Memory B cell (primary cell): ENCODE measurements around the gene SMTNL1.
"Not testable (repeated sequence)": the region's sequence is repeated elsewhere in the genome, so short reads cannot be mapped to it uniquely, and the experiment has no call there.

Experiments used
- ATAC-seq: fragments of 150-1000 bp; cut with Tn5 transposase; 2 replicates; pipeline ENCODE4 v1.10.0; 2021; ENCODE audit warnings: low read depth, mild to moderate bottlenecking, moderate library complexity
- DNase-seq, 2 donors: peaks; one replicate each; pipeline ENCODE4 v3.0.0; 2022; ENCODE audit warnings: low spot score in 2 of 2
- H3K27ac Mint-ChIP-seq: one replicate; pipeline ENCODE4 v1.8.0; 2022; ENCODE audit warnings: mild to moderate bottlenecking, moderate library complexity, mixed read lengths
- H3K27me3 Mint-ChIP-seq: one replicate; pipeline ENCODE4 v1.8.0; 2022; ENCODE audit warnings: mixed read lengths
- H3K36me3 Mint-ChIP-seq: one replicate; pipeline ENCODE4 v1.8.0; 2022; ENCODE audit warnings: mild to moderate bottlenecking, mixed read lengths
- H3K4me1 Mint-ChIP-seq: one replicate; pipeline ENCODE4 v1.8.0; 2022; ENCODE audit warnings: mixed read lengths
- H3K4me3 Mint-ChIP-seq: one replicate; pipeline ENCODE4 v1.8.0; 2022; ENCODE audit warnings: mild to moderate bottlenecking, moderate library complexity, mixed read lengths
- H3K9me3 Mint-ChIP-seq: one replicate; pipeline ENCODE4 v1.8.0; 2022; ENCODE audit warnings: mixed read lengths

The SMTNL1 gene

DNA sequence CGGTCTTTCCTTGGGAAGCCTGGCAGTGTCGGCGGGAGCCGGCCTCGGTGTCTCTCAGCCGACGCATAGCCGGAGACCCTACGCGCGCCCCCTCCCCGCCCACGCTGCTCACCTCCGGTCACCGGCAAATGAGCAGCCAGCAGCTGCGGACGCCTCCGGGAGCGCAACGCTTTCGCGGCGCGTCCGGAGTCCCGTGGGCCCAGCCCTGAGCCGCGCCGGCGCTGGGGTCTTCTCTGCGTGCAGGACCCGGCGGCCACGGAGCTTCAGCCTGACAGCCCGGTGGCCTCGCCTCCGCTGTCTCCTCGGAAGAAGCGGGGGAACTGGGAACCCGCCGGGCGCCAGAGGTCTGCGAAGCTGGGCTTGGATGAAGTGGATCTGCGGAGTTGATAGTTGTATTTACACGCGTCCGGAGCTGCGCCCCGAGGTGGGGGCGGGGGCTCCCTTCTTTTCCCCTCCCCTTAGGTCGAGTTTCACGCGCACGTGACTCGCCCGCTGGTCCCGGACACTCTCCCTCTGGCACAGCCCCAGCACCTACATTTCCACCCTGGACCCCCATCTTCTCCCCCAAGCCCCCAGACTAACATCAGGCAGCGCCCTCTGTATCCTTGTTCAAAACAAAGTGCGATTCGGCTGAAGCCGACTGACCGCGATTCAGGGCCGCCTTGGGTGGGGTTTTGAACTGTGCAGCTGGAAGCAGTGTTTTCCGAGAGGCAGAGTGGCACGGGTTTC, 21.9 kb upstream of the SMTNL1 start, which contains the start of gene SLC43A1:
SLC43A1 (minus strand) TSS at position 371 of the 729 bp plus-strand sequence. CDS start 1,591 bp downstream, outside the sequence.
- Mint-ChIP-seq H3K27ac (peak within 1 kb of the TSS; percentile 56), H3K27me3 (peaks cover 2% of the 10 kb centered on the region), H3K4me3 (peak within 1 kb of the TSS; percentile 100), H3K9me3 (no peaks in the 10 kb centered on the region), H3K4me1 (peaks cover 21% of the 10 kb centered on the region), H3K36me3 (no peaks in the 10 kb centered on the region)
- ATAC-seq (peak; percentile 22), DNase-seq (peak in 1 of 2 donors; percentile 19)

DNA sequence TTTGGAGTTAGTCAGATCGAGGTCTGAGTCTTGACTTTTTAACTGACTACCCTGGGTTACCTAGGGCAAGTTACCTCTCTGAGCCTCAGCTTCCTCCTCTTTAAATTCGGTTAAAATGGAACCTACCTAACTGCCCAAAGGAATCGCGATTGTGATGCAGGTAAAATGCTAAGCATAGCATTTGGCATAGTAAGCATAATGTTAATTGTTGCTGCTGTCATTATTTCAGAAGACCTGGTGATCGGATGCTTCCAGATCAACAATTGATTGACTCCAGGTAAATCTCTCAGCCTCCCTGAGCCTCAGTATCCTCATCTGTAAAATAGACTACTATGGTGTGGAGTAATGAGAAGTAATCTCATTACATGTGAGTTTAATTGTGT, 21.3 kb upstream of the SMTNL1 start:
- peak; percentile 3 for ATAC-seq
- Mint-ChIP-seq H3K27me3 (peaks cover 2% of the 10 kb centered on the region), H3K27ac (peak overlapping the region; percentile 56), H3K36me3 (no peaks in the 10 kb centered on the region), H3K9me3 (no peaks in the 10 kb centered on the region), H3K4me1 (peaks cover 21% of the 10 kb centered on the region), H3K4me3 (peak overlapping the region; percentile 100)
- no peak for DNase-seq

DNA sequence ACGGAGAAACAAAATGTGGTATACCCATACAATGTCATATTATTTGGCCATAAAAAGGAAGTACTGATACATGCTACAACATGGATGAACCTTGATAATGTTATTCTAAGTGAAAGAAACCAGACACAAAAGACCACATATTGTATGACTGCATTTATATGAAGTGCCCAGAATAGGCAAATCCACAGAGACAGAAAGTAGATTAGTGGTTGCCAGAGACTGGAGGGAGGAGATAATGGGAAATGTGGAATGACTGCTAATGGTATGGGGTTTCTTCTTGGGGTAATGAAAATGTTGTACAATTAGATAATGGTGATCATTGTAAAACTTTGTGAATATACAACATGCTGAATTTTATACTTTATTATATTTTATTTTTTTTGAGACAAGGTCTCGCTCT, 16.3 kb upstream of the SMTNL1 start:
- DNase-seq (no peak), ATAC-seq (no peak)
- no peaks in the 10 kb centered on the region for H3K36me3 Mint-ChIP-seq
- H3K4me3 Mint-ChIP-seq: no peak overlapping the region
- peaks cover 2% of the 10 kb centered on the region for H3K27me3 Mint-ChIP-seq
- H3K4me1 Mint-ChIP-seq: peaks cover 5% of the 10 kb centered on the region
- H3K27ac Mint-ChIP-seq: no peak overlapping the region
- no peaks in the 10 kb centered on the region for H3K9me3 Mint-ChIP-seq

DNA sequence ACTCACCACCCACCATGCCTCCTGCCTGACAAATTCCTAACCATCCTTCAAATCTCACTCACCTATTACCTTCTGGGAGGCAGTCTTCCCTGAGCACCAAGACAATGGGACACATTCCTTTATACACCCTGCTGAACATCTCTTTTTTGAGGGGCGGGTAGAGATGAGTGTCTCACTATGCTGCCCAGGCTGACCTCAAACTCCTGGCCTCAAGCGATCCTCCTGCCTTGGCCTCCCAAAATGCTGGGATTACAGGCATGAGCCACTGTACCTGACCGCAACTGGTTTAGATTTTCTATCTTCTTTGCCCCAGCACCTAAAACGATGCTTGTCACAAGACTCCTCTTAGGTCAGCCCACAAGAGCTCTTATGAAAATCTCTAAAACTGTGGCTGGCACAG, 14.0 kb upstream of the SMTNL1 start:
- ATAC-seq (no peak), DNase-seq (no peak)
- Mint-ChIP-seq H3K9me3 (no peaks in the 10 kb centered on the region), H3K4me3 (no peak overlapping the region), H3K36me3 (no peaks in the 10 kb centered on the region), H3K4me1 (peaks cover 8% of the 10 kb centered on the region), H3K27me3 (no peaks in the 10 kb centered on the region), H3K27ac (no peak overlapping the region)

DNA sequence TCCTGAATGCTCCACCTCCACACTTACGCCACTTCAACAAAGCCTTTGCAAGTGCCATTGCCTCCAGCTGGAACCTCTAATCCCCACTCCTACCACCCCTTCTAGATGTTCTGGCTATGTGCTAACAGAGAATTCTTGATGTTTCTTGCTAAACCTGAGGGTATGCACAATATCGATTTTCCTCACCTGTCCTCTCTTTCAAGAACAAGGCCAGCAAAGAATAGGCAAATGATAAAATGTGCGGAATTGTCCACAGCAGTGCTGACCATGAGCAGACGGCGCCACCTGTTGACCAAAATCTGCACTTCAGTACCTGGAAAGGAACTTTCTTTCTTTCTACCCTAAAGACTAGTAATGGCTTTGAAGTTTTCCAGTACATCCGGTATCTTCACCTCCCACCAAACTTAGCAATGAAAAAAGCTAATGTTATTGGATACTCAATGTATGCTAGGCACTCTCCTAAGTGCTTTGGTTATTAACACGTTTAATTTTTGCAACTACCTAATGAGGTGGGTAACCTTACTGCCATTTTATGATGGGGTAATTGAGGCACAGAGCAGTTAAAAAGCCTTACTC, 10.3 kb upstream of the SMTNL1 start:
- no peaks in the 10 kb centered on the region for H3K27me3 Mint-ChIP-seq
- DNase-seq: peak; percentile 70 to 76
- H3K9me3 Mint-ChIP-seq: no peaks in the 10 kb centered on the region
- H3K27ac Mint-ChIP-seq: no peak overlapping the region
- H3K36me3 Mint-ChIP-seq: no peaks in the 10 kb centered on the region
- no peak overlapping the region for H3K4me3 Mint-ChIP-seq
- H3K4me1 Mint-ChIP-seq: peaks cover 16% of the 10 kb centered on the region
- ATAC-seq: no peak

DNA sequence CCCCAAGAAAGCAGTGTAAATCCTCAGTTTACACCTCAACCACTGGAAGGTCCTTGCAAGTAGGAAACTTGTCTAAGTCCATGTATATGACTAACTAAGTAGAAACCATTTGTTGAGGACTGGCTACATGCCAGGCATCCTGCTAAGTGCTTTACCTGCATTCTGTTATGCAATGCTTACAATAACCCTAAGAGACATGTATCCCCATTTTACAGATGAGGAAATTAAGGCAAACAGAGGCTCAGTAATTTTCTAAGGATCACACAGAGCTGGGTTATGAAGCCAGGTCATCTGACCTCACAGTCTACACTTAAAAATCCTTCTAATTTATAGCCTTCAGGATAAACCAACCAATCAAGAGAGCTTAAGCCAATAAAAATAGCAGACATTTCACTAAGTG, 8.4 kb upstream of the SMTNL1 start:
- H3K4me3 Mint-ChIP-seq: no peak overlapping the region
- no peak for DNase-seq
- H3K9me3 Mint-ChIP-seq: no peaks in the 10 kb centered on the region
- ATAC-seq: no peak
- no peak overlapping the region for H3K27ac Mint-ChIP-seq
- H3K4me1 Mint-ChIP-seq: peaks cover 16% of the 10 kb centered on the region
- peaks cover 2% of the 10 kb centered on the region for H3K36me3 Mint-ChIP-seq
- H3K27me3 Mint-ChIP-seq: no peaks in the 10 kb centered on the region

DNA sequence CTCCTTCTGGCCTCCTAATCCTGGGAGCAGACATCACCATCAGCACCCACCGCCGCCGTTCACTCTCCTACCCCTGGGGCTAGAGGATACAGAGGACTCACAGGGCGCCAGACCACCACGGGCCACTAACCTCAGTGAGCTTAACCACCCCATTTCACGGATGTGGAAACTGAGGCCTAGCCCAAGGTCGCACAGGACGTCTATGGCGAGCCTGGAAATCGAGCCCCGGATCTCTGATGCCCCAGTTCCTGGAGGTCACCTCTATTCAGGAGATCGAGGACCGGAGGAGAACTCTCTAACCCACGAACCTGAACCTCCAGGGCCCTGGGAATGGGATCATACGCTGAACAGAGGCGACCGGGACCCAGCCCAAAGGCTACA, 7.2 kb upstream of the SMTNL1 start:
- Mint-ChIP-seq H3K27me3 (no peaks in the 10 kb centered on the region), H3K4me1 (peaks cover 16% of the 10 kb centered on the region), H3K4me3 (peak overlapping the region; percentile 94), H3K36me3 (peaks cover 2% of the 10 kb centered on the region), H3K27ac (peak overlapping the region; percentile 95), H3K9me3 (no peaks in the 10 kb centered on the region)
- DNase-seq (no peak), ATAC-seq (no peak)

DNA sequence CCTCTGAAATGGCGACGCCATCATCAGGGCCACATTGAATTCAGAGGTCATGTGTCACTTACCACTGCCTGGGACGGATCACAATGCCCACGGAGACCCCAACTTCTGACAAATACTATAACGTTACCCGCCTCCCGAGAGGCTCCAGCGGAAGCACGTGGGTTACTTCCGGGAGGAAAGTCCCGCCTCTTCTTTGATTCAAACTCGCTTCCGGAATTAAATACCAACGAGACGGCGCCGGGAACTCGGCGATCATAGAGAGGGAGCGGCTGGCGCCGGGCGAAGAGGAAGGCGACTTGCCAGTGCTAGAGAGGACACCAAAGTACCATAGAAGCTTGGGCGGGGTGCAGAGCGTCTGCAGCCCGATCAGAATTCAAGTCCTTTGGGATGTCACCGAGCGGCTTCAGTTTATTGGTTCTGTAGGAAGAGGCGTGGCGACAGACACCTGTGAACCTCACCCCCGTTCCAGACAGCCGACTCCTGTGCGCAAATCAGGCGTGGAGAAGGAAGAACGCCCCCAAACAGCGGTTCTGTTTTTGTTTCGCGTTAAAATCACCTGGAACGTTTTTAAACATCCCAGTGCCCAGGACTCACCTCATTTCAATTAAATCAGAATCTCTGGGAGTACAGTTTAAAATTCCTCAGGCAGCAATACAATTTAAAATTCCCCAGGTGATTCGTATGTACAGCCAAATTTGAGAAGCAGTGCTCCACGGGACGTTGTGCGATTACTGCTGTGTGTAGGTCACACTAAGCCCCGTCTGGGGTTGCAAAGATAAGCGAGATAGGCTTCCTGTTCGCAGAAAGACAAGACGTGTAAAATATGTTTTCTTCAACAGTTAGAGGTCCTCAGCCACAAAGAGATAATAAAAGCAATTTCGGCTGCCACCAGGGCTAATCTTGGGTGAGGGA, 6.5 kb upstream of the SMTNL1 start, which contains the start of gene TIMM10:
TIMM10 (minus strand) TSS at position 159 of the 912 bp plus-strand sequence. CDS start 565 bp downstream, outside the sequence.
- H3K9me3 Mint-ChIP-seq: no peaks in the 10 kb centered on the region
- peak within 1 kb of the TSS; percentile 94 for H3K4me3 Mint-ChIP-seq
- DNase-seq (peak; percentile 72 to 88), ATAC-seq (peak; percentile 88)
- peaks cover 2% of the 10 kb centered on the region for H3K36me3 Mint-ChIP-seq
- H3K27ac Mint-ChIP-seq: peak within 1 kb of the TSS; percentile 95
- peaks cover 16% of the 10 kb centered on the region for H3K4me1 Mint-ChIP-seq
- H3K27me3 Mint-ChIP-seq: no peaks in the 10 kb centered on the region

DNA sequence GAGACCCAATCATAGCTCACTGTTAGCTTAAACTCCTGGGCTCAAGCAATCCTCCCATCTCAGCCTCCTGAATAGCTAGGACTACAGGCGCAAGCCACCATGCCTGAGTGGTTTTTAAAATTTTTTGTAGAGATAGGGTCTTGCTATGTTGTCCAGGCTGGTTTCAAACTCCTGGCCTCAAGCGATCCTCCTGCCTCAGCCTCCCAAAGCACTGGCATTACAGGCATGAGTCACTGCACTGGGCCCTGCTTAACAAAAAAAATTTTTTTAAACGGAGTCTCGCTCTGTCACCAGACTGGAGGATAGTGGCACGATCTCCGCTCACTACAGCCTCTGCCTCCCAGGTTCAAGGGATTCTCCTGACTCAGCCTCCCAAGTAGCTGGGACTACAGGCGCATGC, 2.9 kb upstream of the SMTNL1 start:
- H3K36me3 Mint-ChIP-seq, ATAC-seq, H3K9me3 Mint-ChIP-seq, H3K4me3 Mint-ChIP-seq, DNase-seq, H3K27ac Mint-ChIP-seq, H3K27me3 Mint-ChIP-seq: not testable (repeated sequence)
- H3K4me1 Mint-ChIP-seq: peaks cover 12% of the 10 kb centered on the region

DNA sequence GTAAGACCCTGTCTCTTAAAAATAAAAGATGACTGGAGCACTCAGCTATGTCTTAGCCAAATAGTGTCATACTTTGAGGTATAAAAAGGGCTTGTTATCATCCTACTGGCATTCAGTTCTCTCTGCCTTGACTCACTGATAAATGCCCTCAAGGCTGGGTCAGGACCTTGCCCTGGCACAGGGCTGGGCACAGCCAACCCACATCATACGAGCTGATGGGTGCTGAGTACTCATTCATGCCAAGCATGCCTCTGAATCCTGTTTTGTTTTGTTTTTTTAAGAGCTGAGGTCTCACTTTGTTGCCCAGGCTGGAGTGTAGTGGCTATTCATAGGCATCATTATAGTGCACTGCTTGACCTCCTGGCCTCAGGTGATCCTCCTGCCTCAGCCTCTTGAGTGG, 1.9 kb downstream of the SMTNL1 start:
- no peaks in the 10 kb centered on the region for H3K9me3 Mint-ChIP-seq
- no peaks in the 10 kb centered on the region for H3K27me3 Mint-ChIP-seq
- H3K36me3 Mint-ChIP-seq: peaks cover 2% of the 10 kb centered on the region
- ATAC-seq: no peak
- no peak overlapping the region for H3K27ac Mint-ChIP-seq
- H3K4me3 Mint-ChIP-seq: no peak overlapping the region
- DNase-seq: no peak
- no peaks in the 10 kb centered on the region for H3K4me1 Mint-ChIP-seq

DNA sequence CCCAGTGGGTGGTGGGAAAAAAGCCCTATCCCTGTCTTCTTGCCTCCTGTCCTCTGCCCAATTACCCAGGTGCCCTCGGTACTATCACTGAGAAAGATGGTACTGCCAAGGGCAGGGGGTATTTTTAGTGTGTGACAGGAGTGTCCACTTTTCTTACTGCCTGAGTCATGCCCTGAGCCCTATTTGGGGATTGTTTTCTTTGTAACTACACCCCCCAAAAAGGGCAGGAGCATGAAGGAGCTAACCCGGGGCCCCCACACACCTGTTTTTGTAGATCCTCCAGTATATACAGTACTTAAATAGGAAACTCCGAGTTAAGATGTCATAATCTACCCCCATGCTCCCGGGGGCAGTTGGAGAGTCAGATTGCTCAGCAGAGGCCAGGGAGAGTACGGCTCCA, 3.8 kb downstream of the SMTNL1 start:
- no peak overlapping the region for H3K4me3 Mint-ChIP-seq
- H3K27me3 Mint-ChIP-seq: no peaks in the 10 kb centered on the region
- no peaks in the 10 kb centered on the region for H3K4me1 Mint-ChIP-seq
- DNase-seq (no peak), ATAC-seq (no peak)
- H3K36me3 Mint-ChIP-seq: peaks cover 2% of the 10 kb centered on the region
- H3K27ac Mint-ChIP-seq: no peak overlapping the region
- no peaks in the 10 kb centered on the region for H3K9me3 Mint-ChIP-seq

DNA sequence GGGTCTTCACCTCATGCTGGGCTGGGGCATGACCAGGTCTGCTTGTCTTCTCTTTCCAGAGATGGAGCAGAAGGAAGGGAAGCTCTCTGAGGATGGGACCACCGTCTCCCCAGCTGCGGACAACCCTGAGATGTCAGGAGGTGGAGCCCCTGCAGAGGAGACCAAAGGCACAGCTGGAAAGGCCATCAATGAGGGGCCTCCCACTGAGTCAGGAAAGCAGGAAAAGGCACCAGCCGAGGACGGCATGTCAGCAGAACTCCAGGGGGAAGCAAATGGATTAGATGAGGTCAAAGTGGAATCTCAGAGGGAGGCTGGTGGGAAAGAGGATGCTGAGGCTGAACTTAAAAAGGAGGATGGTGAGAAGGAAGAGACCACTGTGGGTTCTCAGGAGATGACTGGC, 5.2 kb downstream of the SMTNL1 start:
- no peaks in the 10 kb centered on the region for H3K27me3 Mint-ChIP-seq
- ATAC-seq (no peak), DNase-seq (no peak)
- H3K4me3 Mint-ChIP-seq: no peak overlapping the region
- H3K27ac Mint-ChIP-seq: no peak overlapping the region
- no peaks in the 10 kb centered on the region for H3K9me3 Mint-ChIP-seq
- peaks cover 2% of the 10 kb centered on the region for H3K36me3 Mint-ChIP-seq
- H3K4me1 Mint-ChIP-seq: peaks cover 5% of the 10 kb centered on the region

DNA sequence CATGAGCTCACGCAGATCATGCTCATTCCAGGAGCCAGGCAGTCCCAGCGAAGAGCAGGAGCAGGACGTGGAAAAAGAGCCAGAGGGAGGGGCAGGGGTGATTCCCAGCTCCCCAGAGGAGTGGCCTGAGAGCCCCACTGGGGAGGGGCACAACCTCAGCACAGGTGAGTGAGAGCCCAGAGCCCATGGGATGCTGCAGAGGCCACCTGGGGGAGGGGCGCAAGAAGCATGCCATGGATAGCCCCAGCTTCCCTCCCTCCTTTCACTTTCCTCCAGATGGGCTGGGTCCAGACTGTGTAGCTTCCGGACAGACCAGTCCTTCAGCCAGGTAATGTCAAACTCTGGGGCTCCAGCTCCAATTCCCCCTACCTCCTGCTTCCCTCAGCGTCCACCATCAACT, 6.2 kb downstream of the SMTNL1 start:
- DNase-seq (no peak), ATAC-seq (no peak)
- no peak overlapping the region for H3K27ac Mint-ChIP-seq
- peaks cover 1% of the 10 kb centered on the region for H3K36me3 Mint-ChIP-seq
- peaks cover 14% of the 10 kb centered on the region for H3K4me1 Mint-ChIP-seq
- no peaks in the 10 kb centered on the region for H3K9me3 Mint-ChIP-seq
- H3K27me3 Mint-ChIP-seq: no peaks in the 10 kb centered on the region
- no peak overlapping the region for H3K4me3 Mint-ChIP-seq

DNA sequence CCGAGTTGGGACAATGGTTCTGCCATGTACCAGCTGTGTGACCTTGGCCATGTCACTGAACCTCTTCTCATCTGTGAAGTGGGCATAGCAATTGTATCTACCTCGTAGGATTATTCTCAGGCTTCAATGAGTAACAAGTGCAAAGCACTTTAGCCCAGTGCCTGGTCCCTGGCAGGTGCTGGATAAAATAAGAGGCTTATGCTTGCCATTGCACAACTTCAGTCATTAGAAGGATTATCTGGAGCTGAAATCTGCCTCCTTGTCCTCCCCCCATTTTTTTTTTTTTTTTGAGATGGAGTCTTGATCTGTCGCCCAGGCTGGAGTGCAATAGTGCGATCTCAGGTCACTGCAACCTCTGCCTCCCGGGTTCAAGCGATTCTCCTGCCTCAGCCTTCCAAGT, 7.2 kb downstream of the SMTNL1 start:
- no peak for ATAC-seq
- H3K4me1 Mint-ChIP-seq: peaks cover 15% of the 10 kb centered on the region
- no peaks in the 10 kb centered on the region for H3K9me3 Mint-ChIP-seq
- DNase-seq: no peak
- peaks cover 2% of the 10 kb centered on the region for H3K36me3 Mint-ChIP-seq
- H3K27me3 Mint-ChIP-seq: no peaks in the 10 kb centered on the region
- no peak overlapping the region for H3K4me3 Mint-ChIP-seq
- no peak overlapping the region for H3K27ac Mint-ChIP-seq
